ENCODE data around the gene DHX16.

DHX16 gene

GRCh38 chr6:30679765-30680535 is 7.1 kb upstream of the DHX16 start:
- H3K9ac ChIP-seq (ENCODE audit: low read length), result 0 out of 2 replicates have a peak overlapping the region, but pooled peaks have one; percentile 16
- H3K4me2 ChIP-seq (ENCODE audit: low read length), result peak overlapping the region; percentile 85
- peaks cover 10% of the 10 kb centered on the region; the same call in 1 of the 2 replicates for H4K20me1 ChIP-seq (ENCODE audit: insufficient read depth, low read length)
- peaks cover 10% of the 10 kb centered on the region for H3K36me3 ChIP-seq (replicated peaks; ENCODE audit: low read depth, low read length)
- peak overlapping the region; percentile 49; the same call in 1 of the 2 replicates for H3K4me3 ChIP-seq (ENCODE audit: low read length)
- TF ChIP-seq CTCF (IDR thresholded peaks at IDR 0.05; ENCODE audit: low read depth, low read length) (no peak), EZH2phosphoT487 (IDR thresholded peaks at IDR 0.05; ENCODE audit: low read depth) (no peak)
- no peak overlapping the region for H2AFZ ChIP-seq (ENCODE audit: low read depth, low read length)
- no peaks in the 10 kb centered on the region for H3K27me3 ChIP-seq (ENCODE audit: low read depth, low read length)
- no peak overlapping the region for H3K27ac ChIP-seq (ENCODE audit: low read length)
- no peaks in the 10 kb centered on the region for H3K9me3 ChIP-seq (ENCODE audit: insufficient read depth, low read length)
- H3K4me1 ChIP-seq (ENCODE audit: low read length), result peaks cover 31% of the 10 kb centered on the region
- peaks cover 51% of the 10 kb centered on the region for H3K79me2 ChIP-seq (ENCODE audit: low read length)

- Histone ChIP-seq H3K4me2 (ENCODE audit: low read length) (peak overlapping the region; percentile 85), H2AFZ (ENCODE audit: low read depth, low read length) (no peak overlapping the region), H3K27me3 (ENCODE audit: low read depth, low read length) (no peaks in the 10 kb centered on the region), H3K79me2 (ENCODE audit: low read length) (peaks cover 43% of the 10 kb centered on the region), H3K27ac (ENCODE audit: low read length) (no peak overlapping the region), H3K4me3 (ENCODE audit: low read length) (peak overlapping the region; percentile 49), H3K36me3 (replicated peaks; ENCODE audit: low read depth, low read length) (peaks cover 10% of the 10 kb centered on the region), H3K9ac (ENCODE audit: low read length) (peak overlapping the region; percentile 16; the same call in 1 of the 2 replicates), H4K20me1 (ENCODE audit: insufficient read depth, low read length) (peaks cover 10% of the 10 kb centered on the region; the same call in 1 of the 2 replicates), H3K9me3 (ENCODE audit: insufficient read depth, low read length) (no peaks in the 10 kb centered on the region), H3K4me1 (ENCODE audit: low read length) (peaks cover 29% of the 10 kb centered on the region)
- no peak for TF ChIP-seq EZH2phosphoT487 (IDR thresholded peaks at IDR 0.05; ENCODE audit: low read depth)
- TF ChIP-seq CTCF (IDR thresholded peaks at IDR 0.05; ENCODE audit: low read depth, low read length), result peak; percentile 87
Observed at GRCh38 chr6:30678964-30679726, 6.3 kb upstream of the DHX16 start.

- Histone ChIP-seq H3K79me2 (ENCODE audit: low read length) (peaks cover 29% of the 10 kb centered on the region), H3K27ac (ENCODE audit: low read length) (no peak overlapping the region), H3K9me3 (ENCODE audit: insufficient read depth, low read length) (no peaks in the 10 kb centered on the region), H2AFZ (ENCODE audit: low read depth, low read length) (no peak overlapping the region), H3K4me2 (ENCODE audit: low read length) (no peak overlapping the region), H3K4me3 (ENCODE audit: low read length) (no peak overlapping the region), H3K36me3 (replicated peaks; ENCODE audit: low read depth, low read length) (peaks cover 7% of the 10 kb centered on the region), H3K9ac (ENCODE audit: low read length) (no peak overlapping the region), H4K20me1 (ENCODE audit: insufficient read depth, low read length) (peaks cover 5% of the 10 kb centered on the region; the same call in 1 of the 2 replicates), H3K27me3 (ENCODE audit: low read depth, low read length) (no peaks in the 10 kb centered on the region), H3K4me1 (ENCODE audit: low read length) (peaks cover 17% of the 10 kb centered on the region)
- TF ChIP-seq CTCF (IDR thresholded peaks at IDR 0.05; ENCODE audit: low read depth, low read length) (no peak), EZH2phosphoT487 (IDR thresholded peaks at IDR 0.05; ENCODE audit: low read depth) (no peak)
Observed at GRCh38 chr6:30676660-30677285, 4.0 kb upstream of the DHX16 start.
